Natural killer cell (primary cell): Measurements from ENCODE around the gene PRSS50. TPM values are rescaled to one million over a fixed set of nuclear protein-coding genes. Genes with fewer than 3 reads are reported as not detected.

Experiments used
- ATAC-seq, 3 donors: fragments of 150-1000 bp in 2 of 3; fragments of 200-7000 bp in 1 of 3; cut with Tn5 transposase; 1 replicate in 1 of 3; 2 replicates in 2 of 3; pipeline ENCODE4 v1.10.0; 2021; ENCODE audit warnings: mild to moderate bottlenecking in 2 of 3, moderate library complexity in 2 of 3
- DNase-seq, 2 donors: peaks; one replicate each; pipeline versions ENCODE4 v3.0.0 to v3.0.0-alpha.2; 2013 to 2021; ENCODE audit warnings: mixed read lengths in 1 of 2
- H3K27ac ChIP-seq: one replicate; pipeline ENCODE4 v1.5.1; 2013; ENCODE audit warnings: mild to moderate bottlenecking, low read length
- H3K27me3 ChIP-seq: one replicate; pipeline ENCODE4 v1.6.1; 2013; ENCODE audit warnings: low read length; ENCODE audit not compliant: control insufficient read depth, insufficient read depth
- H3K36me3 ChIP-seq: one replicate; pipeline ENCODE4 v1.6.1; 2013; ENCODE audit warnings: low read length; ENCODE audit not compliant: control insufficient read depth, insufficient read depth
- H3K4me1 ChIP-seq: one replicate; pipeline ENCODE4 v1.6.1; 2013; ENCODE audit warnings: low read length; ENCODE audit not compliant: control insufficient read depth, insufficient read depth
- H3K4me3 ChIP-seq: one replicate; pipeline ENCODE4 v1.5.1; 2013; ENCODE audit warnings: low read length
- H3K9me3 ChIP-seq: one replicate; pipeline ENCODE4 v1.6.1; 2013; ENCODE audit warnings: low read length; ENCODE audit not compliant: control insufficient read depth, insufficient read depth
- H3K27ac Mint-ChIP-seq, 2 donors: one replicate each; pipeline ENCODE4 v1.8.0; 2022; ENCODE audit warnings: mild to moderate bottlenecking in 2 of 2, mixed read lengths in 2 of 2, moderate library complexity in 1 of 2
- H3K27me3 Mint-ChIP-seq, 2 donors: one replicate each; pipeline ENCODE4 v1.8.0; 2022; ENCODE audit warnings: low read depth in 2 of 2, mixed read lengths in 2 of 2
- H3K36me3 Mint-ChIP-seq: one replicate; pipeline ENCODE4 v1.8.0; 2022; ENCODE audit warnings: mixed read lengths
- H3K4me1 Mint-ChIP-seq, 2 donors: one replicate each; pipeline ENCODE4 v1.8.0; 2022; ENCODE audit warnings: mixed read lengths in 2 of 2
- H3K4me3 Mint-ChIP-seq: one replicate; pipeline ENCODE4 v1.8.0; 2022; ENCODE audit warnings: mild to moderate bottlenecking, moderate library complexity, mixed read lengths
- H3K9me3 Mint-ChIP-seq, 2 donors: one replicate each; pipeline ENCODE4 v1.8.0; 2022; ENCODE audit warnings: mixed read lengths in 2 of 2
- WGBS: methylation state at CpG from one replicate; pipeline ENCODE4 v1.1.7; 2013; ENCODE audit warnings: missing lambda C conversion rate; ENCODE audit not compliant: insufficient coverage; 5-methylcytosine and 5-hydroxymethylcytosine counted together
- intact Hi-C: fragments of 100-400 bp; cut with micrococcal nuclease; formaldehyde crosslinking; loops from one replicate; pipeline ENCODE4 v1.14.2; 2022
- total RNA-seq, 4 donors: library from RNA; stranded (reverse); fragments of 120-200 nt in 1 of 4; gene quantifications; one replicate each; pipeline versions ENCODE4 v1.2.3 to v1.2.4, GENCODE V29; 2013 to 2022
- TF ChIP-seq, protein P1 (sequence below): fragments of 200-600 bp; IDR thresholded peaks from one replicate; pipeline ENCODE4 v1.8.0; 2022; ENCODE audit warnings: antibody characterized with exemption

The PRSS50 gene
- total RNA-seq, 3 donors from 2014 or later (not counting 1 experiment from before 2014, with no cell fraction given) = 0.16 TPM; not detected in 2

DNA sequence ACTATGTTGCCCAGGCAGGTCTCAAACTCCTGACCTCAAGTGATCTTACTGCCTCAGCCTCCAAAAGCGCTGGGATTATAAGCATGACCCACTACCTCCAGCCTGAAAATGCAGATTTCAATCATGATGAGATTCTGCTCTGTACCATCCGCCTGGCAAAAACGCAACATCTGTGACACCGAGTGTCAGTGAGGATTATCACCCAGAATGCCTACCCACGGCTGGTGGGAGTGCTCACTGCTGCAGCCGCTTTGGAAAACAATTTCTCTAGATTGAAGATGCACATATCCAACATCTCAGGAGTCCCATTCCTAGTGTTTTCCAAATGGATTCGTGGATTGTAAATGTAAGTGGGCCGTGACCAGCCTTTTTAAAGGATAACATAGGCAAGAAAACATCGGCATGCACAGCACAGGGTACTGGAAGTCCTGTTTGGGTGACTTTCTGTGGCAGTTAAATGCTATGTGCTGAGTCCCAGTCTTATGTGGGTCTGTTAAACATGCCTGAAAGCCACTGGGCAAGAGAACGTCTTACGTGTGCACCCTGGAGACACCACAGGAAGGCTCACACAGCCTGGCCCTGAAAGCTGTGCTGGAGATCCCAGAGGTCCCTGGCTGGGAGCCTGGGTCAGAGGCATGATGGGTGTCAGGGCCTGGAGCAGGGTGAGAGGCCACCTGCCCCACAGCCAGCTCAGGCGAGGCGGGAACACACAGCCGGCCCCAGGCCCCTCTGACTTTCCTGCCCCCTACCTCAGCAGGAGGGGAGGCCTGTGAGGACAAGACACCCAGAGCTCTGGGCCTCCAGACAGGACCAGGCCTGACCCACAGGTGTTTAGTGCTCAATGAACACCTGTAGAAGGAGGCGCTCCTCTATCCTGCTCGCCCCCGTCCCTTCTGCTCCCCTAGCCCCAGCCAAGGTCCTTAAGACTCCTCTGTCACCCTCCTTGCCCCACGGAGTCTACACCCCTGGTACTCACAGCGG is 918 bp downstream of the PRSS50 start:
- TF ChIP-seq, protein P1, sequence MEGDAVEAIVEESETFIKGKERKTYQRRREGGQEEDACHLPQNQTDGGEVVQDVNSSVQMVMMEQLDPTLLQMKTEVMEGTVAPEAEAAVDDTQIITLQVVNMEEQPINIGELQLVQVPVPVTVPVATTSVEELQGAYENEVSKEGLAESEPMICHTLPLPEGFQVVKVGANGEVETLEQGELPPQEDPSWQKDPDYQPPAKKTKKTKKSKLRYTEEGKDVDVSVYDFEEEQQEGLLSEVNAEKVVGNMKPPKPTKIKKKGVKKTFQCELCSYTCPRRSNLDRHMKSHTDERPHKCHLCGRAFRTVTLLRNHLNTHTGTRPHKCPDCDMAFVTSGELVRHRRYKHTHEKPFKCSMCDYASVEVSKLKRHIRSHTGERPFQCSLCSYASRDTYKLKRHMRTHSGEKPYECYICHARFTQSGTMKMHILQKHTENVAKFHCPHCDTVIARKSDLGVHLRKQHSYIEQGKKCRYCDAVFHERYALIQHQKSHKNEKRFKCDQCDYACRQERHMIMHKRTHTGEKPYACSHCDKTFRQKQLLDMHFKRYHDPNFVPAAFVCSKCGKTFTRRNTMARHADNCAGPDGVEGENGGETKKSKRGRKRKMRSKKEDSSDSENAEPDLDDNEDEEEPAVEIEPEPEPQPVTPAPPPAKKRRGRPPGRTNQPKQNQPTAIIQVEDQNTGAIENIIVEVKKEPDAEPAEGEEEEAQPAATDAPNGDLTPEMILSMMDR = no peak
- H3K27me3 ChIP-seq = peaks cover 2% of the 10 kb centered on the region
- H3K27ac Mint-ChIP-seq = no peak overlapping the region

DNA sequence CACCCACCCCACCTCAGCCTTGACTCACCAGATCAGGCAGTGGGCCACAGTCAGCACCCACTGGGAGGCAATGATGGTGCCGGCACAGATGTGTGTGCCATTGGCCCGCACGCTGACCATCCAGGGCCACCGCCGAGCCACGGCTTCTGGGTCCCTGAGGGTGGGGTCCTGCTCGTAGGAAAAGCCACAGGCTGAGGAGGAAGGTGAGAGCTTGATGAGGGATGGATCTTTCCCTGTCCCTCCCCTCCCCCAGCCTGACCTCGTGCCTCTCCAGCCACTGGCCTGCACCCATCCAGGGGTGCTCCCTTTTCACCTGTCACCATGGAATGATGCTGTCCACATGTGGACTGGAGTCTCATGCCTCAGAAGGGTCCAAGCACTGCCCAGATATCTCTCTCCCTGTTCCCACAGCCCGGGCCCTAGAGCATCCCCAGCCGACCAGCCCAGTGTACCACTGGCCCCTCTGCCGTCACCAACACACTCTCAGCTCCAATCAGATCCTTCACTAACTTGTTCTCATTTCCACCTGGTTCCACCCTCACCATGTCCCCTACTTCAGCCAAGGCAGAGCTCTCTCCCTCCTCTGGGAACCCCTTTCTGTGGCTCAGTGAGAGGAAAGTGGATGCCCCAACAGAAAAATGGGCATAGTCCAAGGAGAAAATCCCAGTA is 2.0 kb downstream of the PRSS50 start:
- H3K4me3 ChIP-seq = no peak overlapping the region
- DNase-seq (no peak), ATAC-seq (no peak)
- TF ChIP-seq, protein P1 = no peak
- Mint-ChIP-seq H3K27me3 (peaks cover 0 to 18% of the 10 kb centered on the region in 2 donors), H3K27ac (no peak overlapping the region), H3K4me1 (peaks cover 0 to 4% of the 10 kb centered on the region in 2 donors), H3K4me3 (no peak overlapping the region), H3K36me3 (no peaks in the 10 kb centered on the region), H3K9me3 (no peaks in the 10 kb centered on the region)
- H3K27ac ChIP-seq = no peak overlapping the region
- intact Hi-C loops = no loop called here
- no peaks in the 10 kb centered on the region for H3K4me1 ChIP-seq
- H3K27me3 ChIP-seq = peaks cover 2% of the 10 kb centered on the region
- no peaks in the 10 kb centered on the region for H3K36me3 ChIP-seq
- 95% methylated on average over 9 of the region's 11 CpGs for WGBS
- no peaks in the 10 kb centered on the region for H3K9me3 ChIP-seq

More for the DNA sequence above, 918 bp downstream of the PRSS50 start:
- Mint-ChIP-seq H3K27me3 (peaks cover 0 to 18% of the 10 kb centered on the region in 2 donors), H3K9me3 (peaks cover 0 to 3% of the 10 kb centered on the region in 2 donors), H3K36me3 (no peaks in the 10 kb centered on the region), H3K4me1 (peaks cover 0 to 4% of the 10 kb centered on the region in 2 donors), H3K4me3 (no peak overlapping the region)
- H3K36me3 ChIP-seq = no peaks in the 10 kb centered on the region
- ATAC-seq (no peak), DNase-seq (no peak)
- no peaks in the 10 kb centered on the region for H3K4me1 ChIP-seq
- 91% methylated on average over 19 of the region's 19 CpGs for WGBS
- no peaks in the 10 kb centered on the region for H3K9me3 ChIP-seq
- no peak overlapping the region for H3K4me3 ChIP-seq
- no peak overlapping the region for H3K27ac ChIP-seq
- intact Hi-C loops = no loop called here

DNA sequence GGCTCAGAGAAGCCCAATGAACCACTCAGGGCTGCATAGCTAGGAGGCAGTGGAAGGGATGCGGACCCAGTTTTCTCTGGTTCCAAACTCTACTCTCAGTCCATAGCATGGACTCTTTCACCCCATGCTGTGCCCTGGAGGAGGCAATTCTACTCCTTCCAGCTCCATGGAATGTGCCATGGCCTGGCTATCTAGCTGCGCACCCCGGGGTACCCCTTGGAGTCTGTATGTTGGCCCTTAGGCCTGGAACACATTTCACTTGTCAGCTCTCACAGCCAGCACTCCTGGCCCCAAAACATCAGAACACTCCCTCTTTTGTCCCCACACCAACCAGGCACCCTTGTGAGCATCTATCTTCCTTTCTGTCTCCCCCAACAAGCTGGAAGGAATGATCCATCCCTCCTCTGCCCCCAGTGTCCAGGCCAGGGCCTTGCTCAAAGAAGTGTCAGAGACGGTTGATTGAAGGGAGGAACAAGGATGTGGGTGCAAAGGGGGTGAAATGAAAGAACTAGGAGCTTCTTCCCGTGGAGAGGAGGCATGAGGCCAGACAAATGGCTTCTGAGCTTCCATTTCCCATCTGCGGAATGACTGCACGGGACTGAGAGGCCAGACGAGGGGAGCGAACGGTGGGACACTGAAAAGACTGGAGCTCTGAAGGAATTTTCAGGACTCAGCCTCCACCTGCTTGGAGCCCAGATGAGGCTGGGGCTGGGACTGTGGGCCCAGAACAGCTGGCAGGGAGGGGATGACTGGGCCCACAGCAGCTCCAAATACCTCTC is 2.8 kb downstream of the PRSS50 start:
- TF ChIP-seq, protein P1 = no peak
- H3K4me1 Mint-ChIP-seq = peaks cover 0 to 4% of the 10 kb centered on the region in 2 donors
- intact Hi-C loops = no loop called here

More for the DNA sequence above, 2.8 kb downstream of the PRSS50 start:
- Histone ChIP-seq H3K27me3 (peaks cover 2% of the 10 kb centered on the region), H3K4me3 (no peak overlapping the region), H3K36me3 (no peaks in the 10 kb centered on the region), H3K9me3 (no peaks in the 10 kb centered on the region), H3K4me1 (no peaks in the 10 kb centered on the region), H3K27ac (no peak overlapping the region)
- DNase-seq (no peak), ATAC-seq (no peak)
- Mint-ChIP-seq H3K4me3 (no peak overlapping the region), H3K36me3 (no peaks in the 10 kb centered on the region), H3K9me3 (no peaks in the 10 kb centered on the region), H3K27me3 (peaks cover 0 to 18% of the 10 kb centered on the region in 2 donors), H3K27ac (no peak overlapping the region)
- 88% methylated on average over 10 of the region's 10 CpGs for WGBS
